ENCODE results near the gene MAN1B1. TPM values are rescaled to one million over a fixed set of nuclear protein-coding genes. Genes with fewer than 3 reads are reported as not detected.

MAN1B1 gene
- 10 to 100 TPM; 50.7 to 68.6 (median 60.1) TPM for polyA plus RNA-seq (ENCODE audit: insufficient read depth in 1 of 5, insufficient read length in 5 of 5, low replicate concordance in 1 of 5)
- long read RNA-seq, donor 1, full-length matches to known transcripts, result 15 of 49 reads
- long read RNA-seq, donor 1, partial matches to known transcripts, result 11 of 49 reads
- long read RNA-seq, donor 1, other reads (novel, unspliced or antisense), result 23 of 49 reads
- long read RNA-seq, donor 2, transcript MAN1B1-202 (13 exons, 2,769 nt), result major isoform, 11 of 13 reads
- long read RNA-seq, donor 2, partial matches to known transcripts, result 0 of 13 reads
- long read RNA-seq, donor 2, other reads (novel, unspliced or antisense), result 0 of 13 reads
- long read RNA-seq, donor 3, full-length matches to known transcripts, result 12 of 12 reads
- long read RNA-seq, donor 3, partial matches to known transcripts, result 0 of 12 reads
- long read RNA-seq, donor 3, other reads (novel, unspliced or antisense), result 0 of 12 reads
- long read RNA-seq, donor 4, full-length matches to known transcripts, result 8 of 19 reads
- long read RNA-seq, donor 4, partial matches to known transcripts, result 5 of 19 reads
- long read RNA-seq, donor 4, other reads (novel, unspliced or antisense), result 6 of 19 reads
- long read RNA-seq, donor 5, full-length matches to known transcripts, result 19 of 19 reads
- long read RNA-seq, donor 5, partial matches to known transcripts, result 0 of 19 reads
- long read RNA-seq, donor 5, other reads (novel, unspliced or antisense), result 0 of 19 reads
- long read RNA-seq, donor 6, full-length matches to known transcripts, result 20 of 20 reads
- long read RNA-seq, donor 6, partial matches to known transcripts, result 0 of 20 reads
- long read RNA-seq, donor 6, other reads (novel, unspliced or antisense), result 0 of 20 reads
- long read RNA-seq, donor 7, full-length matches to known transcripts, result 12 of 12 reads
- long read RNA-seq, donor 7, partial matches to known transcripts, result 0 of 12 reads
- long read RNA-seq, donor 7, other reads (novel, unspliced or antisense), result 0 of 12 reads
- long read RNA-seq, donor 8, transcript MAN1B1-202 (13 exons, 2,769 nt), result major isoform, 5 of 6 reads
- long read RNA-seq, donor 8, partial matches to known transcripts, result 0 of 6 reads
- long read RNA-seq, donor 8, other reads (novel, unspliced or antisense), result 0 of 6 reads

DNA sequence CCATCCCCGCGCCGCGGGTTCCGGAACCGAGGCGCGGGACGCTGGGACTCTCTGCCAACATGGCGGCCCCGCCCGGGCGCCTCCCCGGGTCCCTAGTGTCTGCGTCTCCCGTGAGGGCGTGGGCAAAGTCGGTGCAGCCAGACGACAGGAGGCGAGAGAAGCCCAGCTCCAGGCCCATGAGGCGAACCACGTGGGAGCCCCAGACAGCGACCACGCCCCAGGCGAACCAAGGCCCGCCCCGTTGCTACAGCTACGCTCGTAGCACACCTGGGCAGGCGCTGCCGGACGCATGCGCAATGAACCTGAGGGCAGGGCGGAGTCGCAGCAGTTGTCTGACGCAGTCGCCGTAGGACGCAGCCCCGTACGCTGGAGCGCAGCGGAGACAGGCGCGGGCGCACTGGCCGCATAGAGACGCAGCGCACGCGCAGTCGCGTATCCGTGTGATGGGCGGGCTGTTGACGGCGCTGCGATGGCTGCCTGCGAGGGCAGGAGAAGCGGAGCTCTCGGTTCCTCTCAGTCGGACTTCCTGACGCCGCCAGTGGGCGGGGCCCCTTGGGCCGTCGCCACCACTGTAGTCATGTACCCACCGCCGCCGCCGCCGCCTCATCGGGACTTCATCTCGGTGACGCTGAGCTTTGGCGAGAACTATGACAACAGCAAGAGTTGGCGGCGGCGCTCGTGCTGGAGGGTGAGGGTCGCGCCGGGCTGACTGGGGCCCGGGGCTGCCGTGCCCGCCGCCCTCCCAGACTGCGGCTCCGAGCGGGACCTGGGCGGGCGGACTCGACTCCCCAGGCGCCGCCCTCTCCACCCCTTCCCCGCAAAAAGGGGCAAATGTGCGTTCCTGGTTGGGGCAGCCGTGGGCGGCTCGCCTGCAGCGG, at the start of gene MAN1B1:
TSS of gene MAN1B1 (plus strand) at position 455 of the 878 bp plus-strand sequence. CDS start at position 470, 15 bp downstream.
- peak; percentile 99 for DNase-seq

DNA sequence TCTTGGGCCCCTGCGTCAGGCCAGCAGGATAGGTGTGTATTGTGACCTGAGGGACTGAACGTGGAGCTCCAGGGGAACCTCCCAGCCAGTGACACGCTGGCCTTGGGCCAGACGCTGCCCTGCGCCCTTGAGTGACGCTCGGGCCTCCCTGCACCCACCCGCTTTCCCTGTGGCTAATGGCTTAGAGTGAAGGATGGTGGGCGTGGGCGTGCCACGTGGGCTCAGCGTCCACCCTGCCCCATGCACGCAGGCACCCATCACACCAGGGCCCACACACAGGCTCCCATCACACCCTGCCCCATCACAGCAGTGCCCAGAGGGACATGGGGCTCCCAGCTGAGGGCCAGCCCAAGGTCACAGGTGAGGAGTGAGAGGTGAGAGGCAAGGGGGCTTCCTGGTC, 49.8 kb upstream of the MAN1B1 start:
- no peak for DNase-seq

DNA sequence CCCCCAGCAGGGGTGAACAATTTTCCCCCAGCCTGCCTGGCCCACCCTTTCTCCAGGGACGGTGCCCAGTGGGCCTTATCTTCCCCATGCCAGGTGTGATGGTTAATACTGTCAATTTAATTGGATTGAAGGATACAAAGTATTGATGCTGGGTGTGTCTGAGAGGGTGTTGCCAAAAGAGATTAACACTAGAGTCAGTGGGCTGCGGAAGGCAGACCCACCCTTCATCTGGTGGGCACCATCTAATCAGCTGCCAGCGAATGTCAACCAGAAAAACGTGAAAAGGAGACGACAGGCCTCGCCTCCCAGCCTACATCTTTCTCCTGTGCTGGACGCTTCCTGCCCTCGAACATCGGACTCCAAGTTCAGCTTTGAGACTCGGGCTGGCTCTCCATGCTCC, 49.3 kb upstream of the MAN1B1 start:
- no peak for DNase-seq

DNA sequence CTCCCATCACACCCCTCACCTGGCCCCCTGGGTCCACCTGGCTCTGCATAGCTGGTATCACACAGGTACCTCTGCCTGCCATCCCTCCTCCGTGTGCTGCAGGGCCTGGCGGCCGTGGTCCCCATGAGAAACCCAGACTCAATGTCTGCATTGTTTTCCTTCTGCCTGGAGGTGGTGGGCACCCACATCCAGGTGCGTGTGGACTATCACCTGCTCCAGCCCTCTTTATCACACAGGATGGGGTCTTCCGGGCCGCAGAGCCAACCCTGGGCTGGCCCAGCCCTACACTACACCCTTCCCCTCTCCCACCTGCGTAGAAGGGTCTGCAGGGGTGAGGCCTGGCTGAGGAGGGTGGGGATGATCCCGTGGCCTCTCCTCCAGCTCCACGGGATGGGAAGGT, 47.9 kb upstream of the MAN1B1 start:
- no peak for DNase-seq

DNA sequence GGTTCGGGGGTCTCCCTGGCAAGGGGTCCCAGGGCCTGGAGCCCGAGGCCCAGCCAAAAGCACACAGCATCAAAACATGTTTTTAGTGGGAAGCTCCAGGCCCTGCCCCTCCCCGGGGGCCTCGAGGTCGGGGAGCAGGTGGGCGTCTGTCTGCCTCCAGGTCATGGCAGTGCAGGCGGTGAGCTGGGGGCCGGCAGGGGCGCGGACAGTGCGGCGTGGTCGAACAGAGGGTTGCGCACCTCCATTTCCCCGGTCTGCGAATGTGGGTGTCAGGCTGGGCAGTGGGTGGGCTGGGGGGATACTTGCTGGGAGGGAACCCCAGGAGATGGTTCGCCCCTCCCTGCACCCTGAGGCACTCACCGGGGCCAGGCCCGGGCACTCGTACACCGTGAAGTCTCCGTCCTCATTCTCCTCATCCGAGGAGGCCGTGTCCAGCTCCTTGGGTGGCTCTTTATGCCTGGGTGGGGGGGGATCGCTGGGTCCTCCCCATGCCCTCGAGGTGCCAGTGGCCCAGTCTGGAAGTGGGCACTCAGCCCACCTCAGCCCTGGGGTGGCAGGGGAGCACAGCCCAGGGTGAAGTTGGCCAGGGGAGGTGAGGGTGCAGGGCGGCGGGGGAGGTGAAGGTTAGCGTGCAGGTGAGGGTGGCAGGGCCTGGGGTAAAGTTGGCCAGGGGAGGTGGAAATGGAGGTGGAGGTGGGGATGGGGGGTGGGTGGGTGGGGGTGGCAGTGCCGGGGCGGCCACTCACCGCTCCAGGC, 47.0 kb upstream of the MAN1B1 start:
- DNase-seq, result no peak

DNA sequence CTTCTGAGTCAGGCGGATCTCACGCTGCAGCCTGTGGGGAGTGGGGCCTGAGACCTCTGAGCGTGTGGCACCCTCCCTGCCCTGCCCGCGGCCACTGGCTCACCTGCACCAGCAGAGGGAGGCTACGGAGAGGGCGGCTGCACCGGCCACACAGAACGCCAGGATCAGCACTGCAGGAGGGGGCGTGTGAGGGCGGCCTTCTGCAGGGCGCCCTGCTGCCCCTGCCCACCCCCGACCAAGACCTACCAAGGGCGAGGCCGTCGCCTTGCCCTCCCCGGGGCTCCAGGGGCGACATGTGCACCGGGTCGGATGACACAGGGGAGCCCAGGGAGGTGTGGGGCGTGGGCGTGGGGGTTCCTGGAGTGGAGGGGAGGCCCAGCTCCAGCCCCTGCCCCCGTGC, 46.2 kb upstream of the MAN1B1 start:
- DNase-seq, result no peak

DNA sequence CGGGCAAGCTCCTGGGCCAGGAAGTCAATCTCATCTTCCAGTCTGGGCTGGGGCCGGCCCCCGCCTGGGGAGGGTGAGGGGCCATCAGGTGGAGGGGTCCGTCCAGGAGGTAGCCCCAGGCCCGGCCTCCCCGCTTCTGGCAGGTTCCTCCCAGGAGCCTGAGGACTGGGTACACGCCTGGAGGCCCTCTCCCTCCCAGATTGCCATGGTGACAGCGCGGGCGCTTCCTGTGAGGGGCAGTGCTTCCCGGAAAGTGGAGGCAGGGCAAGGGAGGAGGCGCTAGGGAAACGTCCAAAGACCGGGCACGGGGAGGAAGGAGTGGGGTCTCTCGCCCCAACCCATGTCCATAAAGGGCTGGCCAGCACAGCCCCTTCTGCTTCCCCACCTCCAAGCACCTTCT, 45.7 kb upstream of the MAN1B1 start:
- DNase-seq, result no peak

DNA sequence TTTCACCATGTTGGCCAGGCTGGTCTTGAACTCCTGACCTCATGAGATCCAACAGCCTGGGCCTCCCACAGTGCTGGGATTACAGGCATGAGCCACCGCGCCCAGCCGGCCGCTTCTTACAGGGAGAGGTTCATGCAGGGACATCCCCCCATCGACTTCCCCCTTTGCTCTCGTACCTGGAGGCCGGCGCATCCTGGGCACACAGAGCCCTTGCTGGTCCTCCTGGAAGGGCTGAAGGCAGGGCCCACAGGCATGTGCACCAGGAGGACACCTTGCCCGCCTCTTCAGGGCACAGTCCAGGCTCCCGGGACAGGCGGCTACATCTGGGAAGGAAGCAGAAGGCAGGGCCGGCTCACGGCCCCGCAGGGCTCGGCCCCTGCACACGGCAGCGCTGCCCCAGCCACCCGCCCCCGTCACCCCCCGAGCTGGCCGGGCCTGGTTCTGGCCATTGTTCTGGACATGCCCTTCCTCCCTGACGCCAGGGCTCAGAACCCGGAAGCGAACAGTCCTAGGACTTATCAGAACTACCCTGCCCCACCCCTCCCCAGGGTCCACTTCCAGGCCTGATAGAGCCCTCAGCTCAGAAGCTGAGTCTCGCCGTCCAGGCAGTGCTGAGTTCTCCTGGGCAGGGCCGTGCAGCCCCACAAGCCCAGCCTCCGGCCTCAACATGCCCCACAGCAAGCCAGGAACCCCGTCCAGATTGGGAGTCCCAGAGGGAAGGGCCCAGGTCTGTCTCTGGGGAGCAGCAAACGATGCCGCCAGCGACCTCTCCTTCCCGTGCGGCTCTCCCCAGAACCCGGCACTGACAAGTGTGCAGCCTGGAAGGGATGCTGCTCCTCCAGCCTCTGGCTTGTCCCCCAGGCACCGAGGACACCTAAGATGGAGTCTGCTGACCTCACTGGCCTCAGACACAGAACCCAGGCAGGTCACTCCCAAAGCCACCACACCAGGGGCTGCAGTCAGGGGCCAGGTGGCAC, 43.7 kb upstream of the MAN1B1 start:
- no peak for DNase-seq

DNA sequence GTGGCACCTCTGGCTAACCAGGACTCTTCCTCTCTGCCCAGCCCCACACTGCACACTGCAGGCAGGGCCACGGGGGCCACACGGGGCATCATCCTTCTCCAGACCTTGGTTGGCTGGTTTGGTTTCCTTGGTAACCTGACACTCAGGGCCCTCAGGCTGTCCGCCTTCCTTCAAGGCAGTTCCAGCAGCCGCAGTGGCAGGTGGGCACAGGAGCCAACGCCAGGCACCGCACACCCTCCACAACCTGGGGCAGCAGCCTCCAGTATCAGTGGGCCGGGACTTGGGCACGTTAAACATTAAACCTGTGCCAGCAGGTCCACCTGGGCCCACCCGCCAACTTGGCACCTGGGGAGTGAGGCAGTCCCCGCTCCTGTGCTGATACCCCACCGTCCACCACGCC, 42.7 kb upstream of the MAN1B1 start:
- DNase-seq, result no peak

DNA sequence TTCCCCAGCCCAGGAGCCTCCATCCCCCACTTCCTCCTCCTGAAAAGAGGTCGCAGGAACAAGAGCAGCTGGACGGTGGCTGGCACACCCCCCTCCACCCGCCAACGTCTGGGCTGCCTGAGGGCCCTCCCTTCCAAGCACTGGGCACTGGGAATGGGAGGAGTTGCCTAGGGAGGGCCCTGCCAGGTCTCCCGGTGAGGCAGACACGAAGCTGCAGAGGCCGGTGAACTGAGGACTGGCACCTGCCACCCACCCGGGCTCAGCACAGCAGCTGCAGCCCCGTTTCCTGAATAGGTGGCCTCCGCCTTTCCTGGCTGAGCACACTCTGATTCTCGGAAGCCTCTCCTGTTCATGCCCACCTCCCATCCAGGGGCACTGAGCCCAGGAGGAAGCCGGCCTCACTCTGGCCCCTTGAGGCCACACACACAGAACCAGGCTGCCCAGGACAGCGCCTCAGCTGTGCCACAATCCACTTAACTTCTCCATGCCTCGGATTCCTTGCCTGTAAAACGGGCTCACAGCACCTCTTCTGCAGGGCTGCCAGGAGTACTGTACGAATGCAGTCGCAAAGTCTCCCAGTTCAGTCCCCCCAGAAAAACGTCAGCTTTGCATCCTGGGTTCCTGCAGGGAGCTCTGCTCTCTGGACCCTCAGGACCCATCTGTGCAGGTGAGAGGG, 42.1 kb upstream of the MAN1B1 start:
- DNase-seq, result no peak

DNA sequence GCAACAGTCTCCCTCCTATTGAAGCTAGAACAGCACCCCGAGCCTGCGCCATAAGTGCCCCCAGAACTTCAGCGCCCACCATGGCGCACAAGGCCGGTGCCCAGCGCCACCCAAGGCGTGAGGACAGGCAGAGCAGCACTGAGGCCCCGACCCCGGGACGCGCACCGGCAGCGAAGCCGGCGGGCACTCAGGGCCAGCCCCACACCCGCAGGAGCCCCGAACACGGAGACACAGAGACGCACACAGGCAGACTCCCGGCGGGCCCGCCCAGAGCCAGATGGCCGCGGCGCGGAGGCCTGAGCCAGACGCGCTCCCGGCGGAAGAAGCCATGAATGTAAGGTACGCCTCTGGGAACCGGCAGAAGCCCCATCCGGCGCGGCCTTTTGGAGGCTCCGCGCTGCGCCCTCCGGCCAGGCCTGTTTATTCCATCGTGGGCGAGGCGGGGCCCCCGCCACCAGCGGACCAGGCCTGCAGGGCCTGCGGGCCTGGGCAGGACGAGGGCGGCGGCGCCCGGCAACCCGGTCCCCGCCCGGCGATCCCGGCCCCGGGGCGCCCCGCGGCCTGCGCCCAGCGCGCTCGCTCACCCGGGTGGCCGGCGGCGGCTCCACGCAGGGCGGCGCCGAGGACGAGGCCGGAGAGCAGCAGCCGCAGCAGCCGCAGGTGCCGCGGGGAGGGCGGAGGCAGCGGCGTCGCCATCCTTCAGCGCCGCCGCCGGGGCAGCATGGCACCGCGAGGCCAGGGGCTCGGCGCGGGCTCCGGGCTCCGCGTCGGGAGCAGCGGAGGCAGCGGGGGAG, 41.3 kb upstream of the MAN1B1 start:
- DNase-seq, result no peak

DNA sequence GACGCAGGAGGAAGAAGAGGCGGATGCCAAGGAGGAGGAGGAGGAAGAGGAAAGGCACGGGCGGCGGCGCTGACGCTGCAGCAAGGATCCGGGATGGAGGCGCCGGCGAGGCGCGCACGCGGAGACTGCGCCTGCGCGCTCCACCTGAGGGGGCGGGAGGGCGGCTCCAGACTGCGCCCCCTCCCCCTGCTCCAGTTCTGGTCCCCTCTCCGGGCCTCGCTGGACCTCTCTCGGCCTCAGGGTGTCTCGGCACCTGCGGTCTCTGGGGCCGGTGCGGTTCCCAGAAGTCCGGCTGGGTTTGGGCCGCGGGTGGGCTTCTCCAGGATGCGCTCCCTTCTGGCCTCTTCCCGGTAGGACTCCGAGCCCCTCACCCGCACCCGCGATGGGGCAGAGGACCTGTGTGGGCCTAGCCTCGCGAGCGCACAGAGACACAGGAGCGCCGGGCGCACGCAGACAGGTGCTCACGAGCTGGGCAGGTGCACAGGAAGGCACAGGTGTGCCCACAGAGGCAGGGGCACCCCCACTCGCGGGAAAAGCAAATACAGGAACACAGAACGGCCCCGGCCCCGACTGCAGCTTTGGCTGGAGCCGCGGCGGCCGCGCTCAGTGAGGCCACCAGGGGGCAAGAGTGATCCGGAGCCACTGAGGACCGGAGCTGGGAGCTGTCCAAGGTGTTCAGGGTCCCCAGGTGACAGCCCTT, 40.5 kb upstream of the MAN1B1 start, which contains the start of gene NPDC1:
TSS of gene NPDC1 (minus strand) at position 90 of the 700 bp plus-strand sequence. CDS start 188 bp downstream, outside the sequence.
- peak in 1 of 2 donors; percentile 61 for DNase-seq

DNA sequence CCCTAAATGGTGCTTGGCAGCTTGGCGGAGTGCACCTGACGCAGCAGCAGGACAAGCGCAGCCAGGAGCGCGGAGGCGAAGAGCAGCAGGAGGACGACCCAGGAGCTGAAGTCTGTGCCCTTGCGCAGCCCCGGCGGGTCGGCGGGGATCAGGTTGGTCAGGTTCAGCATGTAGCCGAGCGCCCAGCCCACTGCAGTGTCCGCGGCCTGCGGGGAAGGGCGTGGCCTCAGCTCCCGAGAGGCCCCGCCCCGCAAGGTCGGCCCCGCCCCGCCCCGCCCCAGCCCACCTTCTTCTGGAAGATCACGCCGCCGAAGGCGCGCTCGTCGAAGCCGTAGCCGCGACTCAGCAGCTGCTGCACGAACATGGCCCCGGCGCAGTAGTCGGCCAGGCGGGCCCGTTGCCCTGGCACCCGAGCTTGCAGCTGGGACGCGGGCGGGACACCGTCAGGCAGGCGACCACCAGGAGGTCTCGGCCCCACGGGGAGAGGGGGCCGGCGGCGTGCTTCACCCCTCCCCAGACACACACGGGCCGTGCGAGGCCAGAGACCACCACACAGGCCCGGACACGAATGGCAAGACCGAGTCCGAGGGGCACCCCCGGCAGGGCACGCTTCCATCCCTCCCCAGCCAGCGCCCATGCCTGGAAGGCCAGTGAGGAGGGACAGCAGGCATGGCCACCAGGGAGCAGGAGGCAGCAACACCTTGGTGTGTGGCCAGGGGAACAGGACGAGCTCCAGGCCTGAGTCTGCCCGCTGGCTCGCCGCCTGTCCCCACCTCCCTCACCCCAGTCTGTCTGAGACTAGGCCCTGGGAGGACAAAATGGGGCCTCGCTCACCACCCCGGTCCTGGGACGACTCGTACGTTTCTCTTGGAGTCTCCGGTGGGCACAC, 37.9 kb upstream of the MAN1B1 start:
- DNase-seq, result no peak

DNA sequence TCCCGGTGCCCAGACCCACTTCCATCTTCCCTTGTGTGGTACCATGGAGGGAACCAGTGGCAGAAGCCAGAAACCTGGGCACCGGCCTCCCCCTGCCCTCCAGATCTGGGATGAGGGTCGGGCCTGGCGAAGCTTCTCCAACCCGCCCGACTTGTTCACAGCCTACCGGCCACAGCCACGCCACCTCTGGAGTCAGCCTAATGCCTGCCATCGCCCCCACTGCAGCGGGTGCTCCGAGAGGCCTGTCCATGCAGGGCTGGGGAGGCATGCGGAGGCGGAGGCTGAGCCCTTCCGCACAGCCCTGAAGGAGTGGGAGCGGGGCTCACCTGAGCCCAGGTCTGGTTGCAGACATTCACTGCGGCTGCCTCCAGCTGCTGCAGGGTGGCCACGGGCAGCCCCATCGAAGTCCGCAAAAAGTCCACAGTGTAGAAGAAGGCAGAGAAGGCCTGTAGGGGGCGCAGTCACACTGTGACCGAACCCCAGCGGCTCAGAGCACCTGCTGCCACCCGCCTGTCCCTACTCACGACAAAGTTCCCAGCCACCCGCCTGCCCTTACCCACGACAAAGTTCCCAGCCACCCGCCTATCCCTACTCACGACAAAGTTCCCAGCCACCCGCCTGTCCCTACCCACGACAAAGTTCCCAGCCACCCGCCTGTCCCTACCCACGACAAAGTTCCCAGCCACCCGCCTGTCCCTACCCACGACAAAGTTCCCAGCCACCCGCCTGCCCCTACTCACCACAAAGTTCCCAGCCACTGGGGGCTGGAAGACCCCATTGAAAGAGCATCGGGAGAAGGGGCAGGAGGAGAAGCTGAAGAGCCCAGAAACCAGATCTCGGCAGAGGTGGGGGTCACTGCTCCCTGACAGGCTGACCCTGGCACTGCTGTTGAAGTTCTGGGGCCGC, 37.0 kb upstream of the MAN1B1 start:
- no peak for DNase-seq

DNA sequence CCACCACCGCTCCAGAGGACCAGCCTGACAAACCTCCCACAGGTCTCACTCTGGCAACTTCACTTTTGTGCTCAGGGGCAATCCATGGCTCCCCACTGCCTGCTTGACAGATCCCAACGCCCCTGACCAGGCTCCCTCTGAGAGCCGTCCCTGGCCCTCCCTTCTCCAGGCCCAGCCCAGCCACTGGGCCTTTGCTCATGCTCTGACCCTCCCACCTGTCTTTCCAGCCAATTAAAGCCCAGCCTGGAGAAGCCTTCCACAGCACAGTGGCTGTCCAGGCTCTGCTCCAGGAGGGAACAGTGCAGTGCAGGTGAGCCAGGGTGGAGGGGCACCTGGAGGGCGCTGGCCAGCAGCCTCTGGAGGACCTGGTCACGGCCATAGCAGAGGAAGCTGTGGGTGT, 36.2 kb upstream of the MAN1B1 start:
- no peak for DNase-seq

Data from right lung (tissue), 10 donors.